GM19463 (cell line): Measurements from ENCODE around the gene SLC16A8.
"Not testable (repeated sequence)": the region's sequence is repeated elsewhere in the genome, so short reads cannot be mapped to it uniquely, and the experiment has no call there.

ENCODE experiments used
- ATAC-seq: cut with Tn5 transposase; IDR thresholded peaks from one replicate; pipeline ENCODE4 v1.9.1; 2021; ENCODE audit warnings: mild to moderate bottlenecking, moderate library complexity; ENCODE audit not compliant: unreplicated experiment

SLC16A8 gene

GRCh38 chr22:38051261-38051660 lies 32.7 kb downstream of the SLC16A8 start:
- ATAC-seq, result no peak

GRCh38 chr22:38050720-38051119 lies 33.3 kb downstream of the SLC16A8 start:
- ATAC-seq, result no peak

GRCh38 chr22:38049812-38050619 lies 34.0 kb downstream of the SLC16A8 start:
- ATAC-seq, result no peak

GRCh38 chr22:38046070-38046748 lies 37.8 kb downstream of the SLC16A8 start:
- no peak for ATAC-seq

GRCh38 chr22:38043151-38044039 lies 40.6 kb downstream of the SLC16A8 start:
- no peak for ATAC-seq

- no peak for ATAC-seq
These were observed 41.5 kb downstream of the SLC16A8 start for GRCh38 chr22:38042488-38042790.

GRCh38 chr22:38041760-38042487 lies 42.1 kb downstream of the SLC16A8 start:
- no peak for ATAC-seq

- no peak for ATAC-seq
These were observed 42.8 kb downstream of the SLC16A8 start for GRCh38 chr22:38040953-38041759.

GRCh38 chr22:38038890-38039812 lies 44.8 kb downstream of the SLC16A8 start:
- no peak for ATAC-seq

- ATAC-seq, result no peak
These were observed 45.6 kb downstream of the SLC16A8 start for GRCh38 chr22:38038426-38038825.

- ATAC-seq, result not testable (repeated sequence)
These were observed 46.4 kb downstream of the SLC16A8 start for GRCh38 chr22:38037367-38038150.

GRCh38 chr22:38036392-38037062 lies 47.5 kb downstream of the SLC16A8 start:
- no peak for ATAC-seq

GRCh38 chr22:38035530-38035885 lies 48.5 kb downstream of the SLC16A8 start:
- no peak for ATAC-seq

GRCh38 chr22:38034884-38035529 lies 49.0 kb downstream of the SLC16A8 start:
- no peak for ATAC-seq

- no peak for ATAC-seq
These were observed 49.6 kb downstream of the SLC16A8 start for GRCh38 chr22:38034278-38034882.

GRCh38 chr22:38033522-38034277 lies 50.3 kb downstream of the SLC16A8 start:
- no peak for ATAC-seq
